ENCODE data around the gene NF1.
"Not testable (repeated sequence)": the region's sequence is repeated elsewhere in the genome, so short reads cannot be mapped to it uniquely, and the experiment has no call there.

The NF1 gene

DNA sequence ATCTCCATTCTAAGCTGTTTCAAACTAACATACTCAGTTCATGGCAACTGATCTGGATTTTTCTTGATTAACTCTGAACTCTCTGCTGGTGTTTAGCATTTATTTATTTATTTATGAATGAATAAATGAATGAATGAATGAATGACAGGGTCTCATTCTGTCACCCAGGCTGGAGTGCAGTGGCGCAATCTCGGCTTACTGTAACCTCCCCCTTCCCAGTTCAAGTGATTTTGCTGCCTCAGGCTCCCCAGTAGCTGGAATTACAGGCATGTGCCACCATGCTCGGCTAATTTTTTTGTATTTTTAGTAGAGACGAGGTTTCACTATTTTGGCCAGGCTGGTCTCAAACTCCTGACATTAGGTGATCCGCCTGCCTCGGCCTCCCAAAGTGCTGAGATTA lies 62.1 kb downstream of the NF1 start:
- not testable (repeated sequence) for H3K9me3 ChIP-seq (ENCODE audit: control insufficient read depth, insufficient read depth, low read length); H3K4me1 ChIP-seq (ENCODE audit: control insufficient read depth, insufficient read depth, low read length); H3K9ac ChIP-seq (ENCODE audit: low read depth, low read length); H3K4me3 ChIP-seq (ENCODE audit: low read depth, low read length); H3K27ac ChIP-seq (ENCODE audit: low read depth, low read length); H3K27me3 ChIP-seq (ENCODE audit: control insufficient read depth, insufficient read depth, low read length)
- H3K36me3 ChIP-seq (ENCODE audit: control insufficient read depth, insufficient read depth, low read length), result peaks cover 14% of the 10 kb centered on the region

DNA sequence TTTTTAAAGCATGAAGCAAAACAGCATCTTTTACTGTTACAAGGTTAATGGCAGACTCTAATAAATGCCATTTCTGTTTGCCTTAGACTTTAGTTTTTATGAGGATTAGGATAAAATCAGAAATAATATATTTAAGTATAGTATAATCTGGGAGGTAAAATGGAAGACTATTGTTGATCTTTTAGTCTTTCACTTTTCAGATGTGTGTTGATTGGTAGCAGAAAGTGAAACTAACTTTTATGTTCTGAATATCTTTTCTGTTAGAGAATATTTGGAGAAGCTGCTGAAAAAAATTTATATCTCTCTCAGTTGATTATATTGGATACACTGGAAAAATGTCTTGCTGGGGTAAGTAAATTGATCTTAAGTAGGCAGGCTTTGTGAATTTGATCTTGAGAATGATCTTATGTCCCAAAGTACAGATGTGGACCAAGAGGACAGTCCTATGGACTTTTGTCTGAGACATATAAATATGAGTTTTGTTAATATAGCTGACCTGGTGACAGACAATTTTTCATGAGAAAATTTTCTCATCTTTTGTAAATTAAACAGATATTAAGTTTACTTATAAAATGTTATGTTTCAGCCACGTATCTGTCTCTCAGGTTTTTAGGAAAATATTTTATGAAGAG lies 64.1 kb downstream of the NF1 start:
- Histone ChIP-seq H3K4me3 (ENCODE audit: low read depth, low read length) (no peak overlapping the region), H3K27ac (ENCODE audit: low read depth, low read length) (no peak overlapping the region), H3K27me3 (ENCODE audit: control insufficient read depth, insufficient read depth, low read length) (no peaks in the 10 kb centered on the region), H3K36me3 (ENCODE audit: control insufficient read depth, insufficient read depth, low read length) (peaks cover 23% of the 10 kb centered on the region), H3K9ac (ENCODE audit: low read depth, low read length) (no peak overlapping the region), H3K9me3 (ENCODE audit: control insufficient read depth, insufficient read depth, low read length) (no peaks in the 10 kb centered on the region), H3K4me1 (ENCODE audit: control insufficient read depth, insufficient read depth, low read length) (no peaks in the 10 kb centered on the region)

DNA sequence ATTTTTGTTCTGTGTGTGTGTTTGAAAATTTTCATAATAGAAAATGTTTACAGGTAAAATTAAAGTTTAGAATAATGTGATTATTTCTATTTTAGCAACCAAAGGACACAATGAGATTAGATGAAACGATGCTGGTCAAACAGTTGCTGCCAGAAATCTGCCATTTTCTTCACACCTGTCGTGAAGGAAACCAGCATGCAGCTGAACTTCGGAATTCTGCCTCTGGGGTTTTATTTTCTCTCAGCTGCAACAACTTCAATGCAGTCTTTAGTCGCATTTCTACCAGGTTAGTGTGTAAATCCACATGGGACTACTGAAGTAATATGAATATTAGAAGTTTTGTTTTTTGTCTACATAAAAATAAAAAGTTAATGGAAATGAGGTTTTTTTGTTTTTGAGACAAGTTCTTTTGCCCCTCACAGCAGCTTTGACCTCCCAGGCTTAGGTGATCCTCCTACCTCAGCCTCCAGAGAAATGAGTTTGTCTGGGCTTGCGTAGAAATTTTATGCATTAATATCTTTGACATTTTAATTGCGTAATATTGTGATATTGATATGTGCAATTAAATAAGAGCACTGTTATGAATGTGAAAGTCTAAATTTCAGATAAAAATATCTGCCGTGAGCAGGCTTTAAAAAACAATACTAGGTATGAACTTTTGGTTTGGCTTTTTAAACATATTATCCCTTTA lies 68.5 kb downstream of the NF1 start:
- no peaks in the 10 kb centered on the region for H3K9me3 ChIP-seq (ENCODE audit: control insufficient read depth, insufficient read depth, low read length)
- H3K27me3 ChIP-seq (ENCODE audit: control insufficient read depth, insufficient read depth, low read length), result no peaks in the 10 kb centered on the region
- H3K36me3 ChIP-seq (ENCODE audit: control insufficient read depth, insufficient read depth, low read length), result peaks cover 23% of the 10 kb centered on the region
- no peaks in the 10 kb centered on the region for H3K4me1 ChIP-seq (ENCODE audit: control insufficient read depth, insufficient read depth, low read length)
- no peak overlapping the region for H3K27ac ChIP-seq (ENCODE audit: low read depth, low read length)
- H3K4me3 ChIP-seq (ENCODE audit: low read depth, low read length), result no peak overlapping the region
- H3K9ac ChIP-seq (ENCODE audit: low read depth, low read length), result no peak overlapping the region

DNA sequence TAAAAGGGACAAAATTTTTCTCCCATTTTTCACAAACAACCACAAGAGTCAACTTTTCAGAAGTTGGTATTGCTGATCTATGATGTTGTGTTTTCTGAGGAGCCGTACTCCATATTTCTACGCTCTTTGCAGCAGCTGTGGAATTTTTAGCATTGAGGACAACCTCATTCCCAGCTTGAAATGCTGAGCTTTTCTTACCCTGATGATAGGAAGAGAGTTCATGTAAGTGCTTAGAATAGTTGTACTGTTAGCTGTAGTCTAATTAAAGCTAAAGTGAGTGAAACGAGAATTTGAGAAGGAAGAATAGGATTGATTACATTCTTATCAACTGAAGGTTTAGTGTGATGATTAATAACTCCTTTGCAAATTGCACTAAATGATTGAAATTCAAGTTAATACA lies 72.3 kb downstream of the NF1 start:
- Histone ChIP-seq H3K9me3 (ENCODE audit: control insufficient read depth, insufficient read depth, low read length) (no peaks in the 10 kb centered on the region), H3K4me1 (ENCODE audit: control insufficient read depth, insufficient read depth, low read length) (no peaks in the 10 kb centered on the region), H3K27me3 (ENCODE audit: control insufficient read depth, insufficient read depth, low read length) (no peaks in the 10 kb centered on the region), H3K27ac (ENCODE audit: low read depth, low read length) (no peak overlapping the region), H3K9ac (ENCODE audit: low read depth, low read length) (no peak overlapping the region), H3K36me3 (ENCODE audit: control insufficient read depth, insufficient read depth, low read length) (peaks cover 10% of the 10 kb centered on the region; the same call in 1 of the 2 replicates), H3K4me3 (ENCODE audit: low read depth, low read length) (no peak overlapping the region)

DNA sequence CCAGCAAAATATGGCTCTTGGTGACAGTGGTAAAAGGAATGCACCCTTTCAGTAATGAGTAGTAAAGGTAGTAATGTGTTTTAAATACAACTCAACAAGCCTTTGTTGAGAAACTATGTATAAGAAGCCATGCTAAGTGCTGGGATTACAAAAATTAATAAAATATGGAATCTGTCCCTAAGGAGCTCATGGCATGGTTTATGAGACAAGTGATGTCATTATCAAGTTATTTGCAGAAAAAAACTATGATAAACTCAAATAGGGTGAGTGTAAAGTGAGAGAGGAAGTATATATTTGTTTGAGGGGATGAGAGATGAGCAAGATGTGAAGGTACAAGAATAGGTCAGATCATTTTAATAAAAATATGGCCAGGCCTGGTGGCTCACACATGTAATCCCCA lies 76.9 kb downstream of the NF1 start:
- Histone ChIP-seq H3K9ac (ENCODE audit: low read depth, low read length) (no peak overlapping the region), H3K27ac (ENCODE audit: low read depth, low read length) (no peak overlapping the region)

DNA sequence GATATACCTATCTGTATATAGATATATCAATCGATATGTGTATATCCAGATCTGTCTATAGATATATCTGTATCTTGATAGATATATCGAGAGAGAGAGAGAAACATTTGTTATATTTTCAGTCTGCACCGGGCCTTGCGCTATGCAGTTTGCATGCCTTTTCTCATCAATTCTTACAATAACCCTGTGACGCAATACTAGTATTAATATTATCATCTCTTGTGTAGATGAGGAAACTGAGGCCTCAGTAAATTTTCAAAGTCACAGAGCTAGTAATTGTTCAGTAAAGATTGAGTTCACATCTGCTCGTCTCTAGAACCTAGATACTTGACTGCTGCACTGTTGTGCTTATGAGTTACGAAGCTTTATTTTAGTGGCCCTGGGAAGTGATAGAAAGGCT lies 77.6 kb downstream of the NF1 start:
- Histone ChIP-seq H3K27me3 (ENCODE audit: control insufficient read depth, insufficient read depth, low read length) (no peaks in the 10 kb centered on the region), H3K9ac (ENCODE audit: low read depth, low read length) (no peak overlapping the region), H3K36me3 (ENCODE audit: control insufficient read depth, insufficient read depth, low read length) (no peaks in the 10 kb centered on the region), H3K4me1 (ENCODE audit: control insufficient read depth, insufficient read depth, low read length) (no peaks in the 10 kb centered on the region), H3K4me3 (ENCODE audit: low read depth, low read length) (no peak overlapping the region), H3K27ac (ENCODE audit: low read depth, low read length) (no peak overlapping the region), H3K9me3 (ENCODE audit: control insufficient read depth, insufficient read depth, low read length) (no peaks in the 10 kb centered on the region)

More for the DNA sequence above, 76.9 kb downstream of the NF1 start:
- Histone ChIP-seq H3K36me3 (ENCODE audit: control insufficient read depth, insufficient read depth, low read length) (no peaks in the 10 kb centered on the region), H3K4me1 (ENCODE audit: control insufficient read depth, insufficient read depth, low read length) (no peaks in the 10 kb centered on the region), H3K4me3 (ENCODE audit: low read depth, low read length) (no peak overlapping the region), H3K27me3 (ENCODE audit: control insufficient read depth, insufficient read depth, low read length) (no peaks in the 10 kb centered on the region), H3K9me3 (ENCODE audit: control insufficient read depth, insufficient read depth, low read length) (no peaks in the 10 kb centered on the region)

DNA sequence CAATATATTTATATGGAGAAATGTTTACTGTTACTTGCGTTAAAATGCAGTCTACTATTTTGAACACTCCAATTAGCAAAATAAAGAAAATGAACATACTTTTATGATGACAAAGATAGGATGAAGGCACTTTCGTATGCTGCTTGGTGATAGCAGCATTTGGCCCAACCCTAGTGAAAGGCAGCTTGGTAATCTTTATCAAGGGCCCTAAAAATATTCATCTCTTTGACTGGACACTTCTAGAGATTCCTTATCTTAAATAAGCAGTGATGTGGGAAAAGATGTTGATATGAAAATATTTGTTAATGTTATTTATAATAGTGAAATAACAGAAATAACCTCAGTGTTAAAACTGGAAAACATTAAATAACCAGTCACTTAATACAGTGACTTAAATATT lies 79.4 kb downstream of the NF1 start:
- Histone ChIP-seq H3K4me1 (ENCODE audit: control insufficient read depth, insufficient read depth, low read length) (no peaks in the 10 kb centered on the region), H3K27me3 (ENCODE audit: control insufficient read depth, insufficient read depth, low read length) (no peaks in the 10 kb centered on the region), H3K9me3 (ENCODE audit: control insufficient read depth, insufficient read depth, low read length) (no peaks in the 10 kb centered on the region), H3K4me3 (ENCODE audit: low read depth, low read length) (no peak overlapping the region), H3K9ac (ENCODE audit: low read depth, low read length) (no peak overlapping the region), H3K36me3 (ENCODE audit: control insufficient read depth, insufficient read depth, low read length) (no peaks in the 10 kb centered on the region), H3K27ac (ENCODE audit: low read depth, low read length) (no peak overlapping the region)

DNA sequence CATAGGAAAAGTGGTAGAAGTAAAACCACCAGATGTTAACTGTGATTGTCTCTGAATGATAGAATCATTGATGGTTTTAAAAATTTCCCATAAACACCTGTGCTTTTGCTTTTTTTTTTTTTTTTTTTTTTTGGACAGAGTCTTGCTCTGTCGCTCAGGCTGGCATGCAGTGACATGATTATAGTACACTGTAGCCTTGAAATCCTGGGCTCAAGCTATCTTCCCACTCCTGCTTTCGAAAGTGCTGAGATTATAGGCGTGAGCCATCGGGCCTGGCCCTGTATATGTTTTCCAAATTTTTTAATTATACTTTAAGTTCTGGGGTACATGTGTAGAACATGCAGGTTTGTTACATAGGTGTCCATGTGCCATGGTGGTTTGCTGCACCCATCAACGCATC lies 80.5 kb downstream of the NF1 start:
- H3K36me3 ChIP-seq (ENCODE audit: control insufficient read depth, insufficient read depth, low read length), result no peaks in the 10 kb centered on the region
- no peak overlapping the region for H3K27ac ChIP-seq (ENCODE audit: low read depth, low read length)
- no peaks in the 10 kb centered on the region for H3K27me3 ChIP-seq (ENCODE audit: control insufficient read depth, insufficient read depth, low read length)
- H3K4me3 ChIP-seq (ENCODE audit: low read depth, low read length), result no peak overlapping the region
- no peaks in the 10 kb centered on the region for H3K4me1 ChIP-seq (ENCODE audit: control insufficient read depth, insufficient read depth, low read length)
- H3K9ac ChIP-seq (ENCODE audit: low read depth, low read length), result no peak overlapping the region
- H3K9me3 ChIP-seq (ENCODE audit: control insufficient read depth, insufficient read depth, low read length), result no peaks in the 10 kb centered on the region

DNA sequence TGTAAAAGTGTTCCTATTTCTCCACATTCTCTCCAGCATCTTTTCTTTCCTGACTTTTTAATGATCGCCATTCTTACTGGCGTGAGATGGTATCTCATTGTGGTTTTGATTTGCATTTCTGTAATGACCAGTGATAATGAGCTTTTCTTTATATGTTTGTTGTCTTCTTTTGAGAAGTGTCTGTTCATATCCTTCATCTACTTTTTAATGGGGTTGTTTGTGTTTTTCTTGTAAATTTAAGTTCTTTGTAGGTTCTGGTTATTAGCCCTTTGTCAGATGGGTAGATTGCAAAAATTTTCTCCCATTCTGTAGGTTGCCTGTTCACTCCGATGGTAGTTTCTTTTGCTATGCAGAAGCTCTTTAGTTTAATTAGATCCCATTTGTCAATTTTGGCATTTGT lies 81.4 kb downstream of the NF1 start:
- H3K4me1 ChIP-seq (ENCODE audit: control insufficient read depth, insufficient read depth, low read length); H3K36me3 ChIP-seq (ENCODE audit: control insufficient read depth, insufficient read depth, low read length): not testable (repeated sequence)

DNA sequence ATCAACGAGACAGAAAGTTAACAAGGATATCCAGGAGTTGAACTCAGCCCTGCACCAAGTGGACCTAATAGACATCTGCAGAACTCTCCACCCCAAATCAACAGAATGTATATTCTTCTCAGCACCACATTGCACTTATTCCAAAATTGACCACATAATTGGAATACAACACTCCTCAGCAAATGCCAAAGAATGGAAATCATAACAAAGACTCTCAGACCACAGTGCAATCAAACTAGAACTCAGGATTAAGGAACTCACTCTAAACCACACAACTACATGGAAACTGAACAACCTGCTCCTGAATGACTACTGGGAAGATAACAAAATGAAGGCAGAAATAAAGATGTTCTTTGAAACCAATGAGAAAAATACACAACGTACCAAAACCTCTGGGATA lies 84.2 kb downstream of the NF1 start:
- peaks cover 15% of the 10 kb centered on the region for H3K36me3 ChIP-seq (ENCODE audit: control insufficient read depth, insufficient read depth, low read length)
- H3K27me3 ChIP-seq (ENCODE audit: control insufficient read depth, insufficient read depth, low read length); H3K4me3 ChIP-seq (ENCODE audit: low read depth, low read length); H3K4me1 ChIP-seq (ENCODE audit: control insufficient read depth, insufficient read depth, low read length); H3K27ac ChIP-seq (ENCODE audit: low read depth, low read length); H3K9ac ChIP-seq (ENCODE audit: low read depth, low read length); H3K9me3 ChIP-seq (ENCODE audit: control insufficient read depth, insufficient read depth, low read length): not testable (repeated sequence)

More for the DNA sequence above, 81.4 kb downstream of the NF1 start:
- H3K27me3 ChIP-seq (ENCODE audit: control insufficient read depth, insufficient read depth, low read length); H3K9ac ChIP-seq (ENCODE audit: low read depth, low read length); H3K4me3 ChIP-seq (ENCODE audit: low read depth, low read length); H3K9me3 ChIP-seq (ENCODE audit: control insufficient read depth, insufficient read depth, low read length); H3K27ac ChIP-seq (ENCODE audit: low read depth, low read length): not testable (repeated sequence)

DNA sequence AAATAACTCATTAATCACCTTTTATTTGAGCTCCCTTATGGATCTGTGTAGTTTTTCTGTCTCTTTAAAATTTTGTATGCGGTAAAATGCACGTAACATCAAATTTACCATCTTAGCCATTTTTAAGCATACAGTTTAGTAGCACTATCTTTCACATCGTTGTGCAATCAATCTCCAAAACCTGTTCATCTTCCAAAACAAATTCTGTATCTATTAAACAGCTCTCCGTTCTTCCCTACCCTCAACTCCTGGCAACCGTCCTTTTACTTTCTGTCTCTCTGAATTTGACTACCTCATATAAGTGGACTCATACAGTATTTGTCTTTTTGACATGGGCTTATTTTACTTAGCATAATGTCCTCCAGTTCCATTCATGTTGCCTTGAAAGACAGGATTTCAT lies 100.5 kb downstream of the NF1 start:
- H3K27ac ChIP-seq (ENCODE audit: low read depth, low read length), result no peak overlapping the region
- H3K9ac ChIP-seq (ENCODE audit: low read depth, low read length), result no peak overlapping the region
- no peak overlapping the region for H3K4me3 ChIP-seq (ENCODE audit: low read depth, low read length)
- H3K4me1 ChIP-seq (ENCODE audit: control insufficient read depth, insufficient read depth, low read length), result peaks cover 5% of the 10 kb centered on the region; the same call in 1 of the 2 replicates
- H3K9me3 ChIP-seq (ENCODE audit: control insufficient read depth, insufficient read depth, low read length), result no peaks in the 10 kb centered on the region
- H3K36me3 ChIP-seq (ENCODE audit: control insufficient read depth, insufficient read depth, low read length), result no peaks in the 10 kb centered on the region
- no peaks in the 10 kb centered on the region for H3K27me3 ChIP-seq (ENCODE audit: control insufficient read depth, insufficient read depth, low read length)

Data from HUES48 (cell line).